HG03175 (cell line): ENCODE measurements around the gene PPP1R14B.

Experiments used
- ATAC-seq: cut with Tn5 transposase; IDR thresholded peaks from one replicate; pipeline ENCODE4 v1.9.1; 2021; ENCODE audit warnings: mild to moderate bottlenecking, moderate library complexity; ENCODE audit not compliant: unreplicated experiment

The PPP1R14B gene

GRCh38 chr11:64262271-64263002 lies 15.7 kb upstream of the PPP1R14B start:
- ATAC-seq = no peak

- ATAC-seq = no peak
These were observed 14.9 kb upstream of the PPP1R14B start for GRCh38 chr11:64261556-64262080.

GRCh38 chr11:64260147-64260708 lies 13.5 kb upstream of the PPP1R14B start:
- no peak for ATAC-seq

- ATAC-seq = no peak
These were observed 12.9 kb upstream of the PPP1R14B start for GRCh38 chr11:64259533-64260067.

DNA sequence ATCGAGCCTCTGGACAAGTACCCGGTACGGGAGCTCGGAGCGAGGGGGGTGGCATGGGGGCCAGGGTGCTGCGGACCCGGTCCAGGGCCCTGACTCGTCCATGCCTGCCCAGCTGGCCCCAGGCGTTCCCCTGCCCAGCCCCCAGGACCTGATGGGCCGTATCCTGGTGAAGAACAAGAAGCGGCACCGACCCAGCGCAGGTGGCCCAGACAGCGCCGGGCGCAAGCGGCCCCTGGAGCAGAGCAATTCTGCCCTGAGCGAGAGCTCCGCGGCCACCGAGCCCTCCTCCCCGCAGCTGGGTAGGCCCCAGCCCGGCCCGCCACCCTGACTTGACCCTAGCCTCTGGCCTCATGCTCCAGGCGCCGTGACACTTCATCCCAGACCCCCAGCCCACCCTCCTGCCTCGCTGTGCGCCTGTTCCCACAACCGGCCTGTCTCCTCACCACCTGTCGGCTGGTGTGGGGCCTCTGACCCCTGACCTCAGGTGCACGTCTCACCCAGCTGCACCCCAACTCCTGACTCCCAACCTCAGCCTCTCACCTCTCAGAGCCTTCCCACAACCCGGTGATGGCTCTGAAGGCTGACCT lies 12.3 kb upstream of the PPP1R14B start:
- no peak for ATAC-seq

DNA sequence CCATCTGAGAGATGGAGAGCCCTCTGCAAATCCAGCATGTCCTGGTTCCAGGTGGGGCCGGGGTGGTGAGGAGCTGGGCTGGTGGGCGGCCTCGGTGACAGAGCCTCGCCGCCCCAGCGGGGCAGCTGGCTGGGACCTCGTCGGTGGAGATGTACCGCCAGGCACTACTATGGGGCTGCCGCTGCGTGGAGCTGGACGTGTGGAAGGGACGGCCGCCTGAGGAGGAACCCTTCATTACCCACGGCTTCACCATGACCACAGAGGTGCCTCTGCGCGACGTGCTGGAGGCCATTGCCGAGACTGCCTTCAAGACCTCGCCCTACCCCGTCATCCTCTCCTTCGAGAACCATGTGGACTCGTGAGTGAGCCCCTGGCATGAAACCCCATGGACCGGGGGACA lies 11.6 kb upstream of the PPP1R14B start:
- no peak for ATAC-seq

- ATAC-seq = no peak
These were observed 9.6 kb upstream of the PPP1R14B start for GRCh38 chr11:64256300-64256699.

GRCh38 chr11:64255135-64256128 lies 8.7 kb upstream of the PPP1R14B start:
- ATAC-seq = no peak

DNA sequence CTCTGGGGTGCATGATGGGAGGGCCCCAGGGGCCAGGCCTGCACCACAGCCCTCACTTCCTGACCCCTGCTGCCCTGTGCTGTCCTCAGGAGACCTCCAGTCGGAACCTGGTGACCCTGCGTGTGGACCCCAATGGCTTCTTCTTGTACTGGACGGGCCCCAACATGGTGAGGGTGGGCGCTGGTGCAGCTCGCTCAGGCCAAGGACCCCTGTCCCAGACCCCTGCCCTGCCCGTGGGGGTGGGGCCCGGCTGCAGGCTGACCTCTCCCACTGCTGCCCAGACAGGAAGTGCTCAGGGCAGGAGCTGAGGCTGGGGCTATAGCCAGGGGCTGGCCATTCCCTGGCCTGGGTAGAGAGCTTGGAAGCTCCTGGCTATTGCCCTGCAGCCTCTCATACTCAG lies 7.6 kb upstream of the PPP1R14B start:
- no peak for ATAC-seq

DNA sequence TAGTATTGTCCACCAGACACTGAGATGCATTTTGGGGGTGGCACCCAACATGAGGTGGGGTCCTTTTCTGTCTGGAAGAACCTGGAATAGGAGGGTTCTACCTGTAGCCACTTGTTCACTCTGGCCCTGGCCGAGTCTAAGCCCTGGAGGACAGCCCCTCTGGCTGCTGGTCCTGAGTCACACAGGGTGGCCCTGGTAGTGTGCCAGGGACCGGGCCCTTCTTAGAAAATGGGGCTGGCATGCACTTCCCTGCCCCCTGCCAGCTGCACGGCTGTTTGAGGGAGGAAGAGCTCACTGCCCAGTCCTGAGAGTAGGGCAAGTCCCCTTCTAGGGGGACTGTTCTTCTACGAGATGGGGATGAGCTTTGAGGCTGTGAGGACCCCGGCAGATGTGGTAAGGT lies 6.7 kb upstream of the PPP1R14B start:
- no peak for ATAC-seq

GRCh38 chr11:64253043-64253442 lies 6.3 kb upstream of the PPP1R14B start:
- no peak for ATAC-seq

GRCh38 chr11:64252003-64252872 lies 5.5 kb upstream of the PPP1R14B start:
- ATAC-seq = no peak

- no peak for ATAC-seq
These were observed 4.9 kb upstream of the PPP1R14B start for GRCh38 chr11:64251753-64252002.

- ATAC-seq = peak; percentile 38
These were observed 4.4 kb upstream of the PPP1R14B start, which contains the start of gene PLCB3 for GRCh38 chr11:64251016-64251752. TSS of gene PLCB3 (plus strand) at chr11:64251530. CDS start at chr11:64251650, 120 bp downstream.

DNA sequence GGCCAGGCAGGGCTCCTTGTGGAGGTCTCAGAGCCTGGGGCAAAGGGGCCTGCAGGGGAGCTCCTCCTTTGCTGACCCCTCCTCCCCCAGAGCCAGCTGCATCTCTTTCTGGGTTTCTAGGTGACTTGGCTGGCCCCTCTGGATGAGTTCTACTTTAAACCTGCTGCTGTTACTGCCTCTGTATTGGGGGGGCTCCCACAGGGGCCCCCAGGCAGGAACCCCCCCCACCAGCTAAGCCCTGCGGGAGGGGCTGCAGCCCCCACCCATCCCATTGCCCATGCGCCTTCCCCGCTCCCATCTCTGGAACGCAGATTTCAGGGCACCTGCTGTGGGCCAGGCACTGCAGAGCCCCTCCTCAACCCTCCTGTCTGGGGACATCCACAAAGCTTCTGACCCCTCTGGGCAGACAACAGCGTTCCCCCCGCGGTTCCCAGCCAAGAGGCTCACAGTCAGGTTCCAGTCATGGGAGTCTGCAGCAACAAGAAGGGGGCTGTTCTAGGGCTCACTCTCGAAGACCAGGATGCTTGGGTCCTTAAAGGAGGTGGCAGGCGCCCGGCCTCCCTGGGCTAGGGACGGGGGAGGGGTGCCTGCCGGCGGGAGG lies 3.8 kb upstream of the PPP1R14B start:
- no peak for ATAC-seq

DNA sequence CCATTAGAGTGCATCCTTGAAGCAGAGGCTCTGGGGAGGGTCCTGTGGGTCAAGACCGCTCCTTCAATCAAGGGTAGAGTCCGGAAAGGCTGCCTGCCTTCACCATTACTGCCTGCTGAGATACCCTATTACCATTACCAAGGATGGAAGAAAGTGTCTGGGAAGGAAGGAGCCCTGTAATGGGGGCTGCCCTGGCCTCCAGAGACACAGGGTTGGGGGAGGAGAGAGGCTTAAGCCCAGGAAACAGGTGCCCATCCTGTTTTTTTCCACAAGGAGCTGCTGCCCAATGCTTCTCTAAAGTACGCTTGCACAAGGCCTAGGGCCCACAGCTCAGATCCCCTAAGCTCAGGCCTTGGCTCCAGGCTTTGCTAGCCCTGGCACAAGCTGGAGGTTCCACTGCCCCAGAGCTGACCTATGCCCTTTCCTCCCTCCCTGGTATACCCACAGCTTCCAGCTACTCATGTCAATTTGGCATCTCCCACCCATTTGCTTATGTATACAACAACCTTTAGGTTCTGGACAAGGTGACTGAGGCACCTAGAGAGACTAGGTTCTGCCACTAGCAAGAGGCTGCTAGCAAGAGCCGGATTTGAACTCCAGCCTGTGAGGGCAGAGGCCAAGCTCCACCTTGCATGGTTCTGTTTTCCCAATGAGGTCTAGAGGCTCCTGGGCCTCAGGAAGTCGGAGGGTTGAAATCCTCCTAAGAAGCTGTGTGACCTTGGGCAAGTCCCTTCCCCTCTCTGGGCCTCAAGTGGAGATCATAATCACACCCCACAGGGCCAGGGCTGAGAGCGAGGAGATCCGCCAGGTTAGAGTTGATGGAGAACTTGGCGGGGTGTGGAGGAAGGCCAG lies 3.0 kb upstream of the PPP1R14B start:
- ATAC-seq = no peak

DNA sequence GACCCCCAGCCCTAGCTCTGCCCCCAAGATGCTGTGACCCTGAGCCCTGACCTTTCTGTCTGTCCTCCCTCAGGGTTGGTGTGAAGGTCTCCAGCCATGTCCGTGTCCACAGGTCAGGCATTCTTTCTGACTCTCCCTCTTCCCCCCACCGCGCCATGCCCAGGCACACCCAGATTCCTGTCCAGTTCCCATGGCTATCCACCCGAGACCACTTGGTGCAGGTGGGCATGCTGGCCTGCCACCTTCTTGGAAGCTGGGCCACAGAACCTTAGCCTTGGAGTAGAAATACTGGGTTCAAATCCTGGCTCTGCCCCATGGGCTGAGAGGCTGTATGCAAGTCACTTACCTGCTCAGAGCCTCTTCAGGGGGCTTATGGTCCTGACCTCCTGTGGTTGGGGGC lies 2.3 kb upstream of the PPP1R14B start:
- ATAC-seq = no peak

DNA sequence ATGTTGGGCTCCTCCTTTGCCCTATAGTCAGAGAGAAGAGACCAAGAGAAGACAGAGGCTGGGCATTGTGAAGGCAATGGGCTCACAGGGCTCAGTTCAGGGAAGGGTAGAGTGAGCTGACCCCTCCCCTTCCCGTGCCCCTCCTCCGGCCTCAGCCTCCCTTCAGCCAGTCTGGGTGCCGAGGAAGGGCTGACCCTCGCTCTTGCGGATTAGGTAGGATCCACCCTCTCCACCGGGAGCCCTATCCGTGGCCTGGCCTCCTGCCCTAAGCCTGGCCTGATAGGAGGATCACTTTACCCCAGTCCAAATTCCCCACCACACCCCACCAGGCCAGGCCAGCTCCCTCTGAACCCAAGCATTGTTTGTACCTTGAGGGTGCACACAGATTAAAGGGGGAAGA lies 1.8 kb upstream of the PPP1R14B start:
- no peak for ATAC-seq
